GM12892 (cell line): ENCODE data around the gene GALT.

Experiments
- POLR2A ChIP-seq: IDR thresholded peaks from 2 replicates; pipeline ENCODE4 v1.6.1; 2011; ENCODE audit warnings: low read depth, low read length, control low read depth
- POLR2AphosphoS5 ChIP-seq: IDR thresholded peaks from 2 replicates; pipeline ENCODE4 v1.6.1; 2011; ENCODE audit warnings: low read depth, low read length, control low read depth
- TAF1 ChIP-seq: IDR thresholded peaks from 2 replicates; pipeline ENCODE4 v1.6.1; 2011; ENCODE audit warnings: low read depth, mild to moderate bottlenecking, control low read depth, low read length, borderline replicate concordance

DNA sequence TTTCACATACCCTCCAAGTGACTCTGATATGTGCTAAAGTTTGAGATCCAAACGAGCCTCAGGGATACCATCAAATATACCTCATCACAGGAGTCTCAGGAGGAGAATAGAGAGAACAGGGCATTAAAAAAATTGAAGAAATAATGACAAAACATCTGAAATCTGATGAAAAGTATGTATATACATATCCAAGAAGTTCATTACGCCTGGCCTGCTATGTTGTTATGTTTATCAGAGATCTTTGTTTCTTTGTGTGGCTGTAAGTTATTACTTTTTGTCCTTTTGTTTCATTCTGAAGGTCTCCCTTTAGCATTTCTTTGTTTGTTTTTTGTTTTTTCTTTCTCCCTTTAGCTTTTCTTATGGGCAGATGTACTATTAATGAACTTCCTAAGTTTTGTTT, 47.1 kb downstream of the GALT start:
- TF ChIP-seq POLR2AphosphoS5 (no peak), POLR2A (no peak), TAF1 (no peak)
